Thymus (tissue), 11 donors: ENCODE measurements around the gene KATNIP. TPM values are rescaled to one million over a fixed set of nuclear protein-coding genes. Genes with fewer than 3 reads are reported as not detected.

Source experiments
- DNase-seq, 9 donors: peaks; one replicate each; pipeline ENCODE4 v3.0.0-alpha.2; 2013; ENCODE audit warnings: low spot score in 9 of 9, low read depth in 6 of 9, missing footprints in 1 of 9
- H3K27ac ChIP-seq, 2 donors: one replicate each; pipeline ENCODE4 v1.5.1; 2013; ENCODE audit warnings: control low read depth in 1 of 2, low read depth in 1 of 2, low read length in 1 of 2, mild to moderate bottlenecking in 1 of 2, moderate library complexity in 1 of 2
- H3K27me3 ChIP-seq, 2 donors: one replicate each; pipeline ENCODE4 v1.5.1; 2013; ENCODE audit warnings: low read length in 1 of 2; ENCODE audit not compliant: control insufficient read depth in 2 of 2, insufficient read depth in 1 of 2
- H3K36me3 ChIP-seq, 2 donors: one replicate each; pipeline ENCODE4 v1.5.1; 2013; ENCODE audit warnings: low read length in 1 of 2, mild to moderate bottlenecking in 1 of 2, moderate library complexity in 1 of 2; ENCODE audit not compliant: control insufficient read depth in 2 of 2, insufficient read depth in 2 of 2
- H3K4me1 ChIP-seq, 2 donors: one replicate each; pipeline ENCODE4 v1.5.1; 2013; ENCODE audit warnings: low read length in 2 of 2; ENCODE audit not compliant: control insufficient read depth in 2 of 2, insufficient read depth in 2 of 2
- H3K4me3 ChIP-seq, 2 donors: one replicate each; pipeline ENCODE4 v1.5.1; 2013; ENCODE audit warnings: low read length in 2 of 2, control low read depth in 1 of 2, mild to moderate bottlenecking in 1 of 2
- H3K9me3 ChIP-seq, 2 donors: one replicate each; pipeline ENCODE4 v1.5.1; 2013; ENCODE audit warnings: low read length in 1 of 2, mild to moderate bottlenecking in 1 of 2; ENCODE audit not compliant: control insufficient read depth in 2 of 2, insufficient read depth in 1 of 2
- WGBS: extraction: QIAGEN DNeasy Blood & Tissue Kit; methylation state at CpG from one replicate; pipeline ENCODE4 v1.1.7; 2013; 5-methylcytosine and 5-hydroxymethylcytosine counted together
- polyA plus RNA-seq: library from polyadenylated mRNA; stranded (reverse); fragments of 200-250 nt; gene quantifications from one replicate; pipeline ENCODE4 v1.2.3, GENCODE V29; 2013
- total RNA-seq: library from RNA; stranded (reverse); fragments of 120-200 nt; gene quantifications from one replicate; pipeline ENCODE4 v1.2.4, GENCODE V29; 2013
- donor health status: healthy.

Gene KATNIP
- total and polyA plus RNA-seq, 2 donors = 6.8 to 10.4 TPM

- H3K9me3 ChIP-seq = no peaks in the 10 kb centered on the region
- 46% methylated on average over 2 of the region's 2 CpGs for WGBS
- H3K4me1 ChIP-seq = peaks cover 14 to 20% of the 10 kb centered on the region in 2 donors
- no peak overlapping the region for H3K4me3 ChIP-seq
- H3K27me3 ChIP-seq = no peaks in the 10 kb centered on the region
- peaks cover 55 to 77% of the 10 kb centered on the region in 2 donors for H3K36me3 ChIP-seq
- no peak overlapping the region for H3K27ac ChIP-seq
- no peak for DNase-seq
Measured at GRCh38 chr16:27531186-27531585, 18.8 kb upstream of the KATNIP start.

GRCh38 chr16:27531826-27532800 lies 17.8 kb upstream of the KATNIP start:
- peak in 3 of 9 donors; percentile 28 to 62 (median 43) for DNase-seq
- Histone ChIP-seq H3K27ac (peak overlapping the region; percentile 8 to 66), H3K4me3 (no peak overlapping the region), H3K4me1 (peaks cover 14 to 20% of the 10 kb centered on the region in 2 donors), H3K36me3 (peaks cover 58 to 78% of the 10 kb centered on the region in 2 donors), H3K27me3 (no peaks in the 10 kb centered on the region), H3K9me3 (no peaks in the 10 kb centered on the region)
- WGBS = 17% methylated on average over 19 of the region's 19 CpGs

GRCh38 chr16:27534256-27534655 lies 15.7 kb upstream of the KATNIP start:
- Histone ChIP-seq H3K27me3 (no peaks in the 10 kb centered on the region), H3K36me3 (peaks cover 55 to 74% of the 10 kb centered on the region in 2 donors), H3K4me3 (no peak overlapping the region), H3K9me3 (no peaks in the 10 kb centered on the region), H3K27ac (no peak overlapping the region), H3K4me1 (peaks cover 14 to 20% of the 10 kb centered on the region in 2 donors)
- 95% methylated on average over 4 of the region's 4 CpGs for WGBS
- DNase-seq = no peak

DNA sequence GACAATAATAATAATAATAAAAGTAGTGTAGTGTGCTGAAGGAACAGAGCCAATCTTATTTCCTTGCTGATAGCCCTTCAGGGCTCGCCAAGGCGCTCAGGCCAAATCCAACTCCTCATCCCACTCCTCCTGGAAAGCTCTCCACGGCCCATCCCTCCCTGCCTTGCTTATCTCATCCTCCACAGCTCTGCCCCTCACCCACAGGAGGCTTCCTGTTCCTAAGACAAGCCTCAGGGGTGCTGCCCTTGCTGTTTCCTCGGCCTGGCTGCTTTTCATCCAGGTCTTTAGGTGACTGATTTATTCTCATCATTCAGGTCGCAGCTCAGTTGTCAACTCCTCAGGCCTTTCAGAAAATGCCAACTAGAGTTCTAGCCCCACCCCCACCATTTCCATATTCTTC lies 11.4 kb upstream of the KATNIP start:
- no peak for DNase-seq
- no peak overlapping the region for H3K4me3 ChIP-seq
- peaks cover 69 to 76% of the 10 kb centered on the region in 2 donors for H3K36me3 ChIP-seq
- no peaks in the 10 kb centered on the region for H3K4me1 ChIP-seq
- WGBS = 90% methylated on average over 5 of the region's 5 CpGs
- no peaks in the 10 kb centered on the region for H3K27me3 ChIP-seq
- H3K27ac ChIP-seq = no peak overlapping the region
- no peaks in the 10 kb centered on the region for H3K9me3 ChIP-seq

GRCh38 chr16:27539120-27539519 lies 10.8 kb upstream of the KATNIP start:
- H3K27me3 ChIP-seq = no peaks in the 10 kb centered on the region
- no peaks in the 10 kb centered on the region for H3K4me1 ChIP-seq
- no peak overlapping the region for H3K27ac ChIP-seq
- DNase-seq = no peak
- 96% methylated on average over 2 of the region's 2 CpGs for WGBS
- H3K4me3 ChIP-seq = no peak overlapping the region
- H3K36me3 ChIP-seq = peaks cover 72 to 78% of the 10 kb centered on the region in 2 donors
- no peaks in the 10 kb centered on the region for H3K9me3 ChIP-seq

DNA sequence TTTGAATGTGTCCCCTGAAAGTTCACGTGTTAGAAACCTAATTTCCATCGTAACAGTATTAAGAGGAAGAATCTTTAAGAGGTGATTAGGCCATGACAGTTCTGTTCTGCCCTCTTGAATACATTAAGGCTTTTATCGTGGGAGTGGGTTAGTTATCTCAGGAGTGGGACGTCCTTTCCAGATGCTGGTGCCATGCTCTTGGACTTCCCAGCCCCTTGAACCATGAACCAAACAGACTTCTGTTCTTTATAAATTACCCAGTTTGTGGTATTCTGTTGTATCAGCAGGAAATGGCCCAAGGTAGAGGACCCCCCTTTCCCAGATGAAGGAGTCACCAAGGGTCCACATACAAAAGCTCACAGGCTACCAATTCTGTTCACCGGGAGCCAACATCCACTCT lies 10.3 kb upstream of the KATNIP start:
- Histone ChIP-seq H3K27ac (no peak overlapping the region), H3K9me3 (no peaks in the 10 kb centered on the region), H3K27me3 (no peaks in the 10 kb centered on the region), H3K4me3 (no peak overlapping the region), H3K36me3 (peaks cover 71 to 79% of the 10 kb centered on the region in 2 donors), H3K4me1 (no peaks in the 10 kb centered on the region)
- 78% methylated on average over 5 of the region's 5 CpGs for WGBS
- no peak for DNase-seq

GRCh38 chr16:27543801-27544200 lies 6.1 kb upstream of the KATNIP start:
- WGBS = 97% methylated on average over 3 of the region's 3 CpGs
- no peaks in the 10 kb centered on the region for H3K9me3 ChIP-seq
- H3K27me3 ChIP-seq = no peaks in the 10 kb centered on the region
- no peak overlapping the region for H3K27ac ChIP-seq
- no peak for DNase-seq
- H3K36me3 ChIP-seq = peaks cover 54 to 60% of the 10 kb centered on the region in 2 donors
- H3K4me3 ChIP-seq = no peak overlapping the region
- H3K4me1 ChIP-seq = peaks cover 5 to 12% of the 10 kb centered on the region in 2 donors

- no peak overlapping the region for H3K27ac ChIP-seq
- H3K9me3 ChIP-seq = no peaks in the 10 kb centered on the region
- 98% methylated on average over 4 of the region's 4 CpGs for WGBS
- H3K36me3 ChIP-seq = peaks cover 48 to 52% of the 10 kb centered on the region in 2 donors
- H3K27me3 ChIP-seq = no peaks in the 10 kb centered on the region
- H3K4me1 ChIP-seq = peaks cover 7 to 13% of the 10 kb centered on the region in 2 donors
- H3K4me3 ChIP-seq = no peak overlapping the region
- no peak for DNase-seq
Measured at GRCh38 chr16:27544671-27545070, 5.3 kb upstream of the KATNIP start.

DNA sequence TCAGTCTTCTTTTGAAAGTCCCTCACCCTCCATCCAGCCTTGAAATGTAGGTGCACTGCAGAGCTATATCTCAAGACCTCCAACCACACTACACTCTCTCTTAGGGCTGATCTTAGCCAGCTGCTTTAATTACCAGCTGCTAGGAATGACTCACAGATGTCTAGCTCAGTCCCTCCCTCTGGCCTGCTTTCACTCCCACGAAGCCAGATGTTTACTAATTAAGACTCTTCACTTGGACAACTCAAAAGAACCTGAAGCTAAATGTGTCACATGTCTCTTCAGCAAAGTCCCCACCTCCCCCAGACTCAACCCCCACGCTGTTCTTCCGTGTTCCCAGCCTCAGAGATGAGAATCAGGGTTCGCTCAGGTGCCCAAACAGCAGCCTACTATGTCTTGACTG lies 2.8 kb upstream of the KATNIP start:
- Histone ChIP-seq H3K9me3 (no peaks in the 10 kb centered on the region), H3K36me3 (peaks cover 29 to 34% of the 10 kb centered on the region in 2 donors), H3K27ac (no peak overlapping the region), H3K4me1 (peaks cover 14 to 21% of the 10 kb centered on the region in 2 donors), H3K4me3 (no peak overlapping the region), H3K27me3 (no peaks in the 10 kb centered on the region)
- DNase-seq = peak in 1 of 9 donors; percentile 12
- WGBS = 92% methylated on average over 4 of the region's 4 CpGs
